IMR-90 (cell line): ENCODE measurements around the gene SLC6A3.

Experiments
- BHLHE40 ChIP-seq: fragments of 150-350 bp; IDR thresholded peaks from 2 replicates; pipeline ENCODE4 v1.6.1; 2016; ENCODE audit warnings: mild to moderate bottlenecking, low read depth, low read length
- CEBPB ChIP-seq: IDR thresholded peaks from 2 replicates; pipeline ENCODE4 v1.6.1; 2012; ENCODE audit warnings: low read depth, low read length, improper control_type of control experiment
- CHD1 ChIP-seq: IDR thresholded peaks from 2 replicates; pipeline ENCODE4 v1.6.1; 2012; ENCODE audit warnings: low read depth, low read length, improper control_type of control experiment
- CTCF ChIP-seq: conservative IDR thresholded peaks from 2 replicates; pipeline ENCODE4 v1.5.1; 2012; ENCODE audit warnings: mild to moderate bottlenecking, low read depth, low read length, improper control_type of control experiment
- ELK1 ChIP-seq: fragments of 150-350 bp; IDR thresholded peaks from 2 replicates; pipeline ENCODE4 v1.6.1; 2016; ENCODE audit warnings: low read depth, mild to moderate bottlenecking, low read length, moderate library complexity, borderline replicate concordance
- MAFK ChIP-seq: IDR thresholded peaks from 2 replicates; pipeline ENCODE4 v1.6.1; 2012; ENCODE audit warnings: low read depth, low read length, improper control_type of control experiment
- MAZ ChIP-seq: IDR thresholded peaks from 2 replicates; pipeline ENCODE4 v1.6.1; 2012; ENCODE audit warnings: low read depth, mild to moderate bottlenecking, low read length, improper control_type of control experiment, moderate library complexity, borderline replicate concordance
- MXI1 ChIP-seq: IDR thresholded peaks from 2 replicates; pipeline ENCODE4 v1.6.1; 2012; ENCODE audit warnings: low read depth, mild to moderate bottlenecking, low read length, moderate library complexity, borderline replicate concordance
- POLR2A ChIP-seq: IDR thresholded peaks from 2 replicates; pipeline ENCODE4 v1.6.1; 2012; ENCODE audit warnings: mild to moderate bottlenecking, low read depth, low read length
- RAD21 ChIP-seq: IDR thresholded peaks from 2 replicates; pipeline ENCODE4 v1.6.1; 2012; ENCODE audit warnings: low read length, improper control_type of control experiment
- RFX5 ChIP-seq: IDR thresholded peaks from 2 replicates; pipeline ENCODE4 v1.8.0; 2012; ENCODE audit warnings: low read depth, mild to moderate bottlenecking, low read length, moderate library complexity
- SMC3 ChIP-seq: fragments of 150-350 bp; IDR thresholded peaks from 2 replicates; pipeline ENCODE4 v1.6.1; 2016; ENCODE audit warnings: low read depth, mild to moderate bottlenecking, antibody characterized with exemption, low read length, moderate library complexity
- USF2 ChIP-seq: fragments of 150-350 bp; IDR thresholded peaks from 2 replicates; pipeline ENCODE4 v1.6.1; 2017; ENCODE audit warnings: mild to moderate bottlenecking, antibody characterized with exemption, low read length, low read depth

GRCh38 chr5:1384521-1384920 is 60.7 kb downstream of the SLC6A3 start:
- TF ChIP-seq CTCF (no peak), MXI1 (no peak), POLR2A (no peak), SMC3 (no peak), MAZ (no peak), CEBPB (no peak), RAD21 (no peak), BHLHE40 (no peak), RFX5 (no peak), USF2 (no peak), ELK1 (no peak), CHD1 (no peak), MAFK (no peak)
